T-helper 1 cell treated with Interleukin-12 subunit alpha and Interleukin-12 subunit beta and Interleukin-4 antibody, amounts not matched to agents 30 μg/mL and 1 μg/mL, for 36 hours (primary cell): Measurements from ENCODE around the gene TMEM244.
"Not testable (repeated sequence)": the region's sequence is repeated elsewhere in the genome, so short reads cannot be mapped to it uniquely, and the experiment has no call there.

ENCODE experiments used
- H3K27ac Mint-ChIP-seq: one replicate; pipeline ENCODE4 v1.8.0; 2021; ENCODE audit warnings: mild to moderate bottlenecking, mixed read lengths
- H3K27me3 Mint-ChIP-seq: one replicate; pipeline ENCODE4 v1.8.0; 2021; ENCODE audit warnings: low read depth, mixed read lengths
- H3K36me3 Mint-ChIP-seq: one replicate; pipeline ENCODE4 v1.8.0; 2021; ENCODE audit warnings: low read depth, mixed read lengths
- H3K4me1 Mint-ChIP-seq: one replicate; pipeline ENCODE4 v1.8.0; 2021; ENCODE audit warnings: low read depth, mixed read lengths
- H3K4me3 Mint-ChIP-seq: one replicate; pipeline ENCODE4 v1.8.0; 2021; ENCODE audit warnings: mild to moderate bottlenecking, moderate library complexity, mixed read lengths
- H3K9me3 Mint-ChIP-seq: one replicate; pipeline ENCODE4 v1.8.0; 2021; ENCODE audit warnings: mixed read lengths

Gene TMEM244

DNA sequence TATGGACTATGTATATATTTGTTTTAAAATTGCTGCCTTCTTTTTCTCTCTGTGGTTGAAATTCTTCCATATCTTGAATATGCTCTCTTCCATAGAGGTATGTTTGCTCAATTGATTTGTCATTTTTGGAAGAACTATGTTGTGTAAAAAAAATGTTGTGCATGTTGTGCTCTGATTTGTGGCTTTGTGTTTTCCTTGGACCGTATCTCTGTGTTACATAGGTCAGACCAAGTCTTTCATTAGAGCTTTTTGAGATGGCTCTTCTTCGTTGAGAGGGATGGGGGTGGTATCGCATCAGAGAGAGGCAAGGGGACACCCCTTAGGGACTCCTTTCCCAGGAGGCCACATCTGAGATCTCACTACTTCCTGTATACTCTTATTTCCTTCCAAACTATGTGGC, 43.8 kb downstream of the TMEM244 start:
- peaks cover 11% of the 10 kb centered on the region for H3K27me3 Mint-ChIP-seq
- no peaks in the 10 kb centered on the region for H3K9me3 Mint-ChIP-seq
- H3K4me3 Mint-ChIP-seq: no peak overlapping the region
- H3K4me1 Mint-ChIP-seq: peaks cover 9% of the 10 kb centered on the region
- H3K27ac Mint-ChIP-seq: no peak overlapping the region
- no peaks in the 10 kb centered on the region for H3K36me3 Mint-ChIP-seq

GRCh38 chr6:129812145-129812777, 48.9 kb downstream of the TMEM244 start:
- Mint-ChIP-seq H3K4me1 (peaks cover under 1% of the 10 kb centered on the region), H3K4me3 (no peak overlapping the region), H3K9me3 (no peaks in the 10 kb centered on the region), H3K36me3 (no peaks in the 10 kb centered on the region), H3K27ac (no peak overlapping the region), H3K27me3 (peaks cover 26% of the 10 kb centered on the region)

DNA sequence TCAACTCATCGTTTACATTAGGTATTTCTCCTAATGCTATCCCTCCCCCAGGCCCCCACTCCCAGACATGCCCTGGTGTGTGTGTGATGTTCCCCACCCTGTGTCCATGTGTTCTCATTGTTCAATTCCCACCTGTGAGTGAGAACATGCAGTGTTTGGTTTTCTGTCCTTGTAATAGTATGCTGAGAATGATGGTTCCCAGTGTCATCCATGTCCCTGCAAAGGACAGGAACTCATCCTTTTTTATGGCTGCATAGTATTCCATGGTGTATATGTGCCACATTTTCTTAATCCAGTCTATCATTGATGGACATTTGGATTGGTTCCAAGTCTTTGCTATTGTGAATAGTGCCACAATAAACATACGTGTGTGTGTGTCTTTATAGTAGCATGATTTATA, 54.0 kb downstream of the TMEM244 start:
- Mint-ChIP-seq H3K27me3 (peaks cover 30% of the 10 kb centered on the region), H3K9me3 (peaks cover 13% of the 10 kb centered on the region)
- H3K4me3 Mint-ChIP-seq, H3K27ac Mint-ChIP-seq, H3K4me1 Mint-ChIP-seq, H3K36me3 Mint-ChIP-seq: not testable (repeated sequence)

DNA sequence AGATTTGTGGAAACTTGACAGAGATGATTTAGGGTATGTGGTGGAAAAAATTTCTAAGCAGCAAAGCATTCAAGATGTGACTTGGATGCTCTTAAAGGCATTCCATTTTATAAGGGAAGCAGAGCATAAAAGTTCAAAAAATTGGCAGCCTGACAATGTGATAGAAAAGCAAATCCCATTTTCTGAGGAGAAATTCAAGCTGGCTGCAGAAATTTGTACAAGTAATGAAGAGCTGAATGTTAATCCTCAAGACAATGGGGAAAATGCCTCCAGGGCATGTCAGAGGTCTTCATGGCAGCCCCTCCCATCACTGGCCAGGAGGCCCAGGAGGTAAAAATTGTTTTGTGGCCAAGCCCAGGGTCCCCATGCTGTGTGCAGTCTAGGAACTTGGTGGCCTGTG, 58.2 kb downstream of the TMEM244 start:
- Mint-ChIP-seq H3K9me3 (peaks cover 13% of the 10 kb centered on the region), H3K27me3 (peaks cover 26% of the 10 kb centered on the region)
- H3K36me3 Mint-ChIP-seq, H3K4me1 Mint-ChIP-seq, H3K27ac Mint-ChIP-seq, H3K4me3 Mint-ChIP-seq: not testable (repeated sequence)

GRCh38 chr6:129801909-129802308, 59.2 kb downstream of the TMEM244 start:
- Mint-ChIP-seq H3K9me3 (peaks cover 13% of the 10 kb centered on the region), H3K27ac (no peak overlapping the region), H3K36me3 (no peaks in the 10 kb centered on the region), H3K4me3 (no peak overlapping the region), H3K4me1 (no peaks in the 10 kb centered on the region), H3K27me3 (peaks cover 26% of the 10 kb centered on the region)

DNA sequence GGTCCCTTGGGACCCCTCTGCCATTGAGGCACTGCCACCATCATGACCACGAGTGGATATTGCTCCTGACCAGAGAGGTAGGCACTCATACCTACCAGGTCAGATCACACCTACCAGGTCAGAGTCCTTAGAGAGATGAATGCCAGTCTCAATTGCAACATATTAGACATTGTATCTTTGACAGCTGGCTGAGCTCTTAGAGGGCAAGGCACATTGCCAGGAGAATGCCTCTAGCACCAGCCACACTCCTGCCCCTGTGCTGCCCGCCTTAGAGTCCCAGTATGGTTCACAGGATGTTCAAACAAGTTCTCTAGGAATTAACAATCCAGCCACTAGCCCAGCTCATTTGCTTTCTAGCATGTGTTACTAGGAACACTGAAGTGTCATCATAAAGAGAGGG, 65.9 kb downstream of the TMEM244 start:
- Mint-ChIP-seq H3K4me1 (peaks cover 5% of the 10 kb centered on the region), H3K4me3 (no peak overlapping the region), H3K9me3 (no peaks in the 10 kb centered on the region), H3K27ac (no peak overlapping the region), H3K27me3 (peaks cover 25% of the 10 kb centered on the region), H3K36me3 (no peaks in the 10 kb centered on the region)

GRCh38 chr6:129793447-129793846, 67.7 kb downstream of the TMEM244 start:
- peaks cover 24% of the 10 kb centered on the region for H3K27me3 Mint-ChIP-seq
- no peak overlapping the region for H3K27ac Mint-ChIP-seq
- no peaks in the 10 kb centered on the region for H3K9me3 Mint-ChIP-seq
- H3K36me3 Mint-ChIP-seq: no peaks in the 10 kb centered on the region
- peaks cover 5% of the 10 kb centered on the region for H3K4me1 Mint-ChIP-seq
- H3K4me3 Mint-ChIP-seq: no peak overlapping the region

GRCh38 chr6:129792049-129792448, 69.1 kb downstream of the TMEM244 start:
- no peaks in the 10 kb centered on the region for H3K9me3 Mint-ChIP-seq
- no peak overlapping the region for H3K27ac Mint-ChIP-seq
- peaks cover 24% of the 10 kb centered on the region for H3K27me3 Mint-ChIP-seq
- H3K4me1 Mint-ChIP-seq: peaks cover 5% of the 10 kb centered on the region
- H3K36me3 Mint-ChIP-seq: no peaks in the 10 kb centered on the region
- no peak overlapping the region for H3K4me3 Mint-ChIP-seq

DNA sequence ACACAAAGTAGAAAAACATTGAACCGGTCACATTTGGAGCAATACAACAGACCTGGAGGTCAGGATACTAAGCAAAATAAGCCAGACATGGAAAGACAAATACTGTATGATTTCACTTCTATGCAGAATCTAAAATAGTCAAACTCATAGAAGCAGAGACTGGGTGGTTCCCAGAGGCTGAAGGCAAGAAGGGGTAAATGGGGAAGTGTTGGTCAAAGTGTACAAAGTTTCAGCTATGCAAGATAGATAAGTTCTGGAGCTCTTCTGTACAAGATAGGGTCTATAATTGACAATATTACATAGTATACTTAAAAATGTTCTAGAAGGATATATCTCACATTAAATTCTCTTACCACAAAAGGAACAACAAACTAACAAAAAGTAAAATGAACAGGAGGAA, 70.3 kb downstream of the TMEM244 start:
- no peaks in the 10 kb centered on the region for H3K9me3 Mint-ChIP-seq
- peaks cover 5% of the 10 kb centered on the region for H3K4me1 Mint-ChIP-seq
- H3K27me3 Mint-ChIP-seq: peaks cover 18% of the 10 kb centered on the region
- no peak overlapping the region for H3K27ac Mint-ChIP-seq
- no peaks in the 10 kb centered on the region for H3K36me3 Mint-ChIP-seq
- H3K4me3 Mint-ChIP-seq: no peak overlapping the region

DNA sequence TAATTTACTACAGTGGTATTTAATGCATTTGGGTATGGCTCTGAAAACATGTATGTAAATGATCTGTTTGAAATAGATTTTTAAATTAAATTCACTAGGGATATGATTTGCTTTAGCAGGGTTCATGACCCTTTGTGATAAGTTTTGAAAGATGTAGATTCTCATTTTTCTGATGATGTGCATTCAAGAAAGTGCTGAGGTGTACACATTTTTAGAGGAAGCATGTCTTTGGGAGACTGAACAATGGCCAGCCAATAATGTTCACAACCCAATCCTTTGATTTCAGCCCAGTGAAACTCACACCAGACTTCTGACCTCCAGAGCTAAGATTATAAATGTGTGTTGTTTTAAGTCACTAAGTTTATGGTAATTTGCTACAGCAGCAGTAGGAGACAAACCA, 71.1 kb downstream of the TMEM244 start:
- H3K36me3 Mint-ChIP-seq: no peaks in the 10 kb centered on the region
- H3K4me1 Mint-ChIP-seq: peaks cover 5% of the 10 kb centered on the region
- no peak overlapping the region for H3K4me3 Mint-ChIP-seq
- no peaks in the 10 kb centered on the region for H3K9me3 Mint-ChIP-seq
- no peak overlapping the region for H3K27ac Mint-ChIP-seq
- H3K27me3 Mint-ChIP-seq: peaks cover 19% of the 10 kb centered on the region

DNA sequence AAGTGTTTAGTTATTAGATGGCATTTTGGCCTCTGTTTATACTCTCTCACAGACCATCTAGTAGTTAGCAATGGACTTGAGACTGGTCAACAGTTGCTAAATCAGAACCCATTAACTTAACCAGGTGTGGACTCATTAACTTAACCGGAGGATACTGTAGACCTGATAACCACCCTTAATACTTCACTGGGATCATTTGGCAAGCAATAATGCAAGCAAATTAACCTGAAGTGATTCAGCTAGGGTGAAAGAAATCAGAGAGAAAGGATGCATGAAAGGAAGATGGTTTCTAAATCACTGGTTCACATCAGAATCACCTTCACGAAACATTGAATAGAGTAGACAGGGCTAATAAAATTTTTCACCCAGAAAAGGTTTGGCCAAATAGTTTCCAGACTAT, 73.3 kb downstream of the TMEM244 start:
- Mint-ChIP-seq H3K9me3 (no peaks in the 10 kb centered on the region), H3K4me1 (no peaks in the 10 kb centered on the region), H3K27ac (no peak overlapping the region), H3K27me3 (peaks cover 24% of the 10 kb centered on the region), H3K36me3 (no peaks in the 10 kb centered on the region), H3K4me3 (no peak overlapping the region)

- Mint-ChIP-seq H3K4me3 (no peak overlapping the region), H3K4me1 (no peaks in the 10 kb centered on the region), H3K27ac (no peak overlapping the region), H3K36me3 (no peaks in the 10 kb centered on the region), H3K27me3 (peaks cover 34% of the 10 kb centered on the region), H3K9me3 (no peaks in the 10 kb centered on the region)
Measured at GRCh38 chr6:129786548-129786947, 74.6 kb downstream of the TMEM244 start.

DNA sequence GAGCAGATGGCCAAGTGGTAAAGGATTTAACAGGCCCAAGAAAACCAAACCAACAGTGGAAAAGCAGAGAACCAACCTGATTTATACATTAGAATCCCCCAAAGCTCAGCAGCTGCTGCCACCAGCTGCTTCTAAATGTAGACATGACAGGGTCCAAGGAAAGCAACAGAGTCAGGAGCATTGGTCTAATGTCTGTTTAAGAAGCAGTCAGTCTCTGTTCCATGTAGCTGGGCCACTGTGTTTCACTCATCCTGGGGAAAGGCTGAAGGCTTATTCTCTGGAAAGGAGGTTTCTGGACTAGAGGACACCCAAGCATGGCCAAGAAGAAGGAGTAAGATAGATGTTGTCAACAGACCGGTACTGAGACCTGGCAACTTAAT, 75.4 kb downstream of the TMEM244 start:
- H3K4me3 Mint-ChIP-seq: no peak overlapping the region
- peaks cover 37% of the 10 kb centered on the region for H3K27me3 Mint-ChIP-seq
- H3K4me1 Mint-ChIP-seq: no peaks in the 10 kb centered on the region

DNA sequence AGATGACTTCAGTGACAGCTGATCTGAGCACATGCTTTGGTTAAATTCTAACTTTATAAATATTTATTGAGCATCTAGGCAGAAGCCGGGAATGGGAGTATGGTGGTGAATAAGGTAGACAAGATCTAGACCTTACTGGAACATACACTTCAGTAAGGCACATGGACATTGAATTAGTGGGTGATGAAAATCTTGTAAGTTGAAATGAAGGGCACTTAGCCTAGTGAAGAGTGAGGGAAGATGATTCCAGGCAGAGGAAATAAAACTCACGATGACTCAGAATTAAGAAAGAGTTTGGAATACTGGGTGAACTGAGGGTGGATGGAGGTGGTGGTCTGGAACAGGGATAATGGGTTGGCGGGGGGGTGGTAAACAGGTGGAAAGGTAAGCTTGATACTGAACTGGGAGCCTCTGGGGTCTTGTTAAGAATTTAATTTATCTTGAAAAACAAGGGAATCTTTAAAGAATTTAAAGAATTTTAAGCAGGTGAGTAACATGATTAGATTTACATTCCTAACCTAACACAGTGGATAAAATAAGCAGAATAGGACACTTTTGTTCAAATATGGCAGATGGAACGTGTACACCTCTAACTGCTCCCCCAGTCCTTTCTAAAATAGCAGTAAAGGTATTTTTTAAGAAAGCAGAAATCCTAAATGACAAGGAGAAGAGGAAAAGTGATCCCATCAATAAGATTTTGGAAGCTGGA, 75.9 kb downstream of the TMEM244 start:
- no peaks in the 10 kb centered on the region for H3K4me1 Mint-ChIP-seq
- no peak overlapping the region for H3K27ac Mint-ChIP-seq
- H3K4me3 Mint-ChIP-seq: no peak overlapping the region
- H3K27me3 Mint-ChIP-seq: peaks cover 37% of the 10 kb centered on the region
- no peaks in the 10 kb centered on the region for H3K9me3 Mint-ChIP-seq
- no peaks in the 10 kb centered on the region for H3K36me3 Mint-ChIP-seq

More for the DNA sequence above, 75.4 kb downstream of the TMEM244 start:
- no peaks in the 10 kb centered on the region for H3K36me3 Mint-ChIP-seq
- H3K27ac Mint-ChIP-seq: no peak overlapping the region
- no peaks in the 10 kb centered on the region for H3K9me3 Mint-ChIP-seq
